ENCODE results near the gene SBF1.

The SBF1 gene

DNA sequence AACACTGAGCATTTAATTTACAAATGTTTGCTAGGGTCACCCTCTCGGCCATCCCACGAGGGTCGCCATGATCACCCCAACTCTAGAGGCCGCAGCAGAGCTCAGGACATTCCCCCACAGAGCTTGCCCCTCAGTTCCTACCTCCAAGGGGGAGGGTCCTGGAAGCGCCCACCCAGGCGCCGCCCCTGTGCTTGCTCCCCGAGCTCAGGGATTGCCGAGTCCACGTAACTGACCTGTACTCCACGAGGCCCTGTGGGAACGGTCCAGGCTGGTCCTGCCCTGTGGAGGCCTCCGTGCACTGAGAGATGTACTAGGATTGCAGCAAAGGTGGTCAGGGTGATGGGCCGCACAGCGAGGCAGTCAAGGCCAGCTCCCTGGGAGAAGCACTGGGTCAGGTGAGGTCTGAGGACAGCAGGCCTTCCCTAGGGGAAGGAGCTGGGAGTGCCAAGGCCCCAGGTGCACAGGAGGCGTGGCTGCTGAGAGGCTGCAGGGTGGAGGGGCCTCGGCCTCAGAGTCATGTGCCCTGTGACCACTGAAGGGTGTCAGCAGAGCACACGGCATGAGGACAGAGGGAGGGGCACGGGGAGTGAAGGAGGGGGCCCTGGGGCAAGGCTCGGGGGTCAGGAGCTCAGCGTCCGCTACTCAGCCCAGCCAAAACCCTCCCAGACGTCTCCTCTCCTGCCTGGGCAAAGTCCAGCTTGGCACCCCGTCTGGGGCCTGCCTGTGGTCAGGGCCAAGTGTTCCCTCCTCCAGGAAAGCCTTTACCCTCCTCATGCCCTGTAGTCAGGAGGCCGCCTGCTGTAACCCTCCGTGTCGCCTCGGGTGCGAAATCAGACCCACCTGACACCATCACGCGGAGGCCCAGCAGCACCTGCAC, 9.4 kb upstream of the SBF1 start:
- no peak for DNase-seq (ENCODE audit: low spot score)

- DNase-seq (ENCODE audit: low spot score) = no peak
Measured at GRCh38 chr22:50483556-50483955, 8.7 kb upstream of the SBF1 start.

GRCh38 chr22:50483106-50483505, 8.3 kb upstream of the SBF1 start:
- no peak for DNase-seq (ENCODE audit: low spot score)

GRCh38 chr22:50482107-50483074, 7.6 kb upstream of the SBF1 start:
- DNase-seq (ENCODE audit: low spot score) = no peak

GRCh38 chr22:50481440-50482106, 6.7 kb upstream of the SBF1 start, which contains the start of gene ADM2:
TSS of gene ADM2 (plus strand) at chr22:50481543. CDS start at chr22:50481848, 305 bp downstream.
- DNase-seq (ENCODE audit: low spot score) = peak; percentile 94

DNA sequence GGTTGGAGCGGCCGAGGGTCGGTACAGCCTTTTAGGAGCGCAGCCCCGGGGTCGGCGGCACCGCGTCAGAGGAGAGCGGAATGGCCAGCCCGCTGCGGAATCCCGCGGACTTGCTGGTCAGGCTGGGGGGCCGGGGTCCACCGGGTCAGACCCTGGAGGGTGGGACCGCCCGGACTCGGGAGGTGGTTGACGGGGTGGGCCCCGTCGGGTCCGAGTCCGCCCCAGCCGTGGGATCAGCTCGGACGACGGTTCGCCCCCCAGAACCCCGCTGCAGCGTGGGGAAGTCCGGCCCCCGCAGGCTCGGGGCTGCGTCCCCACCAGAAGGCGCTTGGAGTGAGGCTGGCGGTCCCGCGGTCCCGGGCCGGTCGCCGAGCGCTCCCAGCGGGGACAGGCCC, 6.2 kb upstream of the SBF1 start:
- no peak for DNase-seq (ENCODE audit: low spot score)

DNA sequence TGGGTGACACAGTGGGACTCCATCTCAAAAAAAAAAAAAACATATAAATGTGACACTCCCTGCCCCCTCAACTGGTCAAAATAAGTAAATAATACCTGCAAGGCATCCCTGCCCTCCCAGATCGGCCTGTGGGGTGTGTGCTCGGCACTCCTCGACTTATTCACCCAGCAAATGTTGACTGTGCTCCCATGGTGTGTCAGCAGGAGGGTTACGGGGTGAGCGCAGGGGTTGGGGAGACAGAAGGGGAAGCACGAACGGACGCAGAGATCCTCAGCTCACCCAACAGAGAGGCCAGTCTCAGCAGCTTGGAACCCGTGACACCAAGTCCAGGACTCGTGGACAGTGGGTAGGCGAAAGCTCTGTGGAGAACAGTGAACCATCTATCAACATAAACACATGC, 4.9 kb upstream of the SBF1 start:
- DNase-seq (ENCODE audit: low spot score) = no peak

DNA sequence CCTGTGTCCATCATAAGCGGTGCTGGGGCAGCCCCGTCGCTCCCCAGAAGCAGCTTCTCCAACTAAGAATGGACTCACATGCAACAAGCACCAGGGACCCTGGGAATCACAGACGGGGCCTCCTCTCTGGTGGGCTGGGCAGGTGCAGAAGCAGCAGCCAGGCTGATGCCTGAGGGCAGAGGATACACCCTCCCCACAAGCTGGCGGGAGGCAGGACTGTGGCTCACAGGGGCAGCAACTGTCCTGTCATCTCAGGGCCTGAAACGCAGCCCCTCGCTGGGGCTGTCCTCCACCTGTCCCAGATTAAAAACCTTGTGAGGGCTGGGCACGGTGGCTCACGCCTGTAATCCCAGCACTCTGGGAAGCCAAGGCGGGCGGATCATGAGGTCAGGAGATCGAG, 3.1 kb upstream of the SBF1 start:
- no peak for DNase-seq (ENCODE audit: low spot score)

DNA sequence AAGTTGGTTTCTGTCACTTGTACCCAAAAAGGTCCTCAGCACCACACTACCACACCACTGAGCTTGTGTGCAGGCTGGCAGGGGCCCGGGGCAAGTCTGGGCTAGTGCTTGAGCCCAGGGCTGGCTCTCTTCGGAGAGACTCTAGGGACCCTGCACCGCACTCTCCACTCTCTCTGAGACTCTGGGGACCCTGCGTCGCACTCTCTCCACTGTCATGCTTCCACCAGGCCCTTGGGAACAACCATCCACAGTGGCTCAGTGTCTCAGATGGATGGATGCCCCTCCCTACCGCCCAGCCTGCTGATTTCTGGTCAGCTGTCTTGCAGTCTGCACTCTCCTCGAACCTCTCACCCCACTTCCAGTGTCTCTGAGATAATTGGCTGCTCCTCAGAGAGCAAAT, 2.0 kb upstream of the SBF1 start:
- DNase-seq (ENCODE audit: low spot score) = no peak

GRCh38 chr22:50475652-50476002, 792 bp upstream of the SBF1 start:
- DNase-seq (ENCODE audit: low spot score) = no peak

- peak; percentile 76 for DNase-seq (ENCODE audit: low spot score)
Measured at GRCh38 chr22:50473855-50474671, 772 bp downstream of the SBF1 start.

GRCh38 chr22:50473088-50473487, 1.7 kb downstream of the SBF1 start:
- DNase-seq (ENCODE audit: low spot score) = no peak

- no peak for DNase-seq (ENCODE audit: low spot score)
Measured at GRCh38 chr22:50471962-50472361, 2.9 kb downstream of the SBF1 start.

GRCh38 chr22:50471197-50471847, 3.5 kb downstream of the SBF1 start:
- no peak for DNase-seq (ENCODE audit: low spot score)

DNA sequence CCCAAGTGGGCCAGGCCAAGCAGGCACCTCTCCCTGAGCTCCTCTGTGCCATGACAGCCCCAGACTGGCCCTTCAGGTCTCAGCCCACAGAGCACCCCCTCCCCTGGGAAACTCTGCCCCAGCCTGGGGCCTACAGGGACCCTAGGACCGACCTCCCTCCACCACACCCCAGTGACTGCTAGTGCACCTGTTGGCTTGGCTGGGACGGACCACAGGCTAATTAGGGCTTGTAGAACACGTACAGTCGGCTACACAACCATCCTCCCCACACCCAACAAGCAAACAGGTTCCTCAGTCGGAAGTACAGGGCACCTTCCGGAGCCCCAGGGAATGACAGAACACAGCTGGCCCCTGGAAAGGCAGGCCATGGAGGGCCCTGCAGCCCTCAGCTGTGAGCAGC, 4.3 kb downstream of the SBF1 start:
- DNase-seq (ENCODE audit: low spot score) = no peak

DNA sequence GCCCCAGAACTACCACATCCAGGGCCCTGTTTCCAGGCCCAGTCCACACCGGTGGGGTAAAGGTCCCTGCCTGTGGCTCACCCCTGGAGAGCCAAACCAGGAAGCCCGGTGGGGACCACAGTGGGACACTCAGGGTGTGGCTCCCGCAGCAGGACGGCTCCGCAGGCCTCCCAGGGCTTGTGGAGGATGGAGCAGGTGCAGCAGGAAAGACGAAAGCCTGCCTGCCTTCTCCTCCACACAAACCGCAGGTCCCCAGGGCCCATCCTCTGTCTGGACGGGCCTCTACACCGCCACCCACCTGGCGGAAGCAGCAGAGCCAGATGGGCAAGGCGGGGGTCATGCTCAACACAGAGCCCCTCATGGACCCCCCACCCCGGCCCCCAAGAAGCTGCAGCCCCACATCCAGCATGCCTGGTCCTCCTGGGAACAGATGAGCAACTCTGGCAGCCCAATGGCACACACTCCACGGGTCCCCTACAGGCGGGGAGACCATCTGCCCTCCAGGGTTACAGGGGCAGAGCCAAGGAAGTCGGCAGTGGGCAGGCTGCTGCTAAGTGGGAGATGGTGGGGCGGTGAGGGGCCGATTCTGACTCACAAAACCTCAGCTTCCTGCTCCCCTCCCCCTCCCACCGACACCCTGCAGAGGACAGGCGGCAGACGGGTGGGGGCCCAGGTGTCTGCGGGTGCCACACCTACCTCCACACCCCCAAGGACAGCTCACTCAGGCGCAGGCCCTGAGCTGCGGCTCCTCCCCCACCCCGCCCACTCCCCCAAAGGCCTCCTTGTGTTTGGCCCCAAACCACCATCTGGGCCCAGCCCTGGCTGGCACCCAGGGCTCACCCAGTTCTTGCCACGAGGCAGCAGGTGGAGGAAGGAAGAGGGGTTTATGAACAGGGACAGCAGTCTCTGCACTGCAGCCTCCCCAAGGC, 5.2 kb downstream of the SBF1 start:
- DNase-seq (ENCODE audit: low spot score) = peak; percentile 75

DNA sequence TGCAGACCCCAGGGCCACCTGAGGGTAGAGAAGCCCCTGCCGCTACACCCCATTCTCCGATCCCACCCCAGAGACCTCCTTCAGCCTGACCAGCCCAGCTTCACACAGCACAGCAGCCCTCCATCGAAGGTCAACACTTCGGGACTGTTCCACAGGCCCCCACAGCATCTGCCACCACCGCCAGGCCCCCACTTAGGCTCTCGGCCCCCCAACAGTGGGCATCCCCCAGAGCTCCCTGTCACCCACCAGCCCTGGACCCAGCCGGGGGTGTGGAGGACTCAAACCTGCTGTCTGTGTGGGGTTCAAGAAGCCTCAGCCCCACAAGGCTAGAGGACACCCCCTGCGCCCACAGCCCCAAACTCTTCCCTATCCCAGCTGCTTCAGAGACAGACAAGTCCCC, 6.2 kb downstream of the SBF1 start:
- DNase-seq (ENCODE audit: low spot score) = no peak

DNA sequence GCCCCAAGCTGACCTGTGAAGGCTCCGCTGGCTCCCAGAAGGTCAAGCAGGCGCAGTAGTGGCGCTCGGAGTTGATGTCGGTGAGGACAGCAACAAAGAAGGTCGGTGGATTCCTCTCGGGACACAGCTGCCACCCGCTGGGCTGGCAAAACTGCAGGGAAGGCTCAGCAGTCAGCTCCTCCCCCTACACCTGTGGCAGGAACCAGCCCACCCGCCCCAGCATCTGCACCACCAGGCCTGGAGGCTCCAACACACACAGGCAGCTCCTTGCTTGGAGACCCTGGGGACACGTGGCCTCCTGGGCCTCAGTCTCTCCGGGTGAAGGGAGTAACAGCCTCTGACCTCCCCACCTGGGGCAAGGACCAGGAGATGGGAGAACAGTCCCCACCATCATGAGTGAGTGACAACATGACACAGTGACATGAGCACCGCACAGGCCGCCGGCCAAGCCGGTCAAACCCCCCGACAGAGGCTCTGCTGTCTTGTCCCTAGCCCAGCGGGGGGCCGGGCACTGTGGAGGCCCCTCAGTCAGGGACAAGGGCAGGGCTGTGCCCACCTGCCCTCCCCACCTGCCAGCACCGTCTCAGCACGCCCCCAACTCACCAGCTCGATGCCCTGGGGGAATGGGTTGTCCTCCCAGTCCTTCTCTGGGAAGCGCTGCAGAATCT, 6.9 kb downstream of the SBF1 start:
- DNase-seq (ENCODE audit: low spot score) = no peak

- no peak for DNase-seq (ENCODE audit: low spot score)
Measured at GRCh38 chr22:50467341-50467740, 7.5 kb downstream of the SBF1 start.
